ENCODE measurements around the gene B4GALT2. TPM values are rescaled to one million over a fixed set of nuclear protein-coding genes. Genes with fewer than 3 reads are reported as not detected.

The B4GALT2 gene
- total RNA-seq, 6 donors from 2014 or later: 11.5 to 33.0 (median 18.1) TPM

DNA sequence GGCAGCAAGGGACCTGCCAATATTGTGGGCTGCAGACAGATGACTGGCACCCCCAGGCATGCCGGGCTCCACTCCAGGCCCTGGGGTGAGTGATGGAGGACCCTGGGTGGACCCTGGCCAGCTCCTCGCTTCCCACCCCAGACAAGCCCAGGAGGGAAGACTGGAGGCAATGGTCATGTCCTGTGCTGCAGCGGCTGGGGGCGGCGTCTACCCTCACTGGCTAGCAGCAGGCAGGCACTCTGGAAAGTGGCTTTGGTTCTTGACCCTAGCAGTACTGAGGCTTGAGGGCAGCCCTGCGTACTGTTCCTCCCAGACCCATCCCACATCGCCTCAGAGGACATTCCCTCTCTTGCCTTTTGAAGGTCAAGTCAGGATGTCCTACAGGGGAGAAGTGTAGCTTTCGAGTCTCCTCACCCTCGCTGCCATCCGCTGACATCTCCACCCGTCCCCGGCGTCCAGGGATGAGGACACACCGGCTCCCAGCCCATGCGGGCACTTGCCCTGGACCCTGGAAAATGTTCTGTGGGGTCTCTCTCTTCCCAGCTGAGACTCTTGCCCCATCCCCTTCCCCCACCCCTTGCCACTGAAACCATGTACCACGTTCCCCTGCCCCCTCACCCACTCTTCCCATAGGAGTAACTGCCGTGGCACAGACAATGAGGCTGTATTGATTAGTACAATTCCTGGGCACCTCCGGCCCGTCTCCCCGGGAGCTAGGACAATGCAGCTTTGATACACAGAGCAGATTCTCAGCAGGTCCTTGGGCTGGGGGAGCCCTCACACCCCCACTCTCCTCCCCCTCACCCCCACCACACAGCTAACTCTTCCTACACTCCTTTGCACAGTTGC lies 37.3 kb downstream of the B4GALT2 start:
- H3K4me3 ChIP-seq: no peak overlapping the region
- H3K9me3 ChIP-seq: no peaks in the 10 kb centered on the region
- peaks cover 0 to 12% (median 0%) of the 10 kb centered on the region in 4 donors for H3K36me3 ChIP-seq
- ATAC-seq (ENCODE audit: low FRiP score in 2 of 2) (no peak), DNase-seq (no peak)
- H3K4me1 ChIP-seq: no peaks in the 10 kb centered on the region
- WGBS, 2 donors: 85 to 94% methylated on average over 14 to 20 of the region's 20 CpGs
- no peak overlapping the region for H3K27ac ChIP-seq
- H3K27me3 ChIP-seq: no peaks in the 10 kb centered on the region
- TF ChIP-seq EP300 (IDR thresholded peaks at IDR 0.05): no peak
- TF ChIP-seq, protein P1, sequence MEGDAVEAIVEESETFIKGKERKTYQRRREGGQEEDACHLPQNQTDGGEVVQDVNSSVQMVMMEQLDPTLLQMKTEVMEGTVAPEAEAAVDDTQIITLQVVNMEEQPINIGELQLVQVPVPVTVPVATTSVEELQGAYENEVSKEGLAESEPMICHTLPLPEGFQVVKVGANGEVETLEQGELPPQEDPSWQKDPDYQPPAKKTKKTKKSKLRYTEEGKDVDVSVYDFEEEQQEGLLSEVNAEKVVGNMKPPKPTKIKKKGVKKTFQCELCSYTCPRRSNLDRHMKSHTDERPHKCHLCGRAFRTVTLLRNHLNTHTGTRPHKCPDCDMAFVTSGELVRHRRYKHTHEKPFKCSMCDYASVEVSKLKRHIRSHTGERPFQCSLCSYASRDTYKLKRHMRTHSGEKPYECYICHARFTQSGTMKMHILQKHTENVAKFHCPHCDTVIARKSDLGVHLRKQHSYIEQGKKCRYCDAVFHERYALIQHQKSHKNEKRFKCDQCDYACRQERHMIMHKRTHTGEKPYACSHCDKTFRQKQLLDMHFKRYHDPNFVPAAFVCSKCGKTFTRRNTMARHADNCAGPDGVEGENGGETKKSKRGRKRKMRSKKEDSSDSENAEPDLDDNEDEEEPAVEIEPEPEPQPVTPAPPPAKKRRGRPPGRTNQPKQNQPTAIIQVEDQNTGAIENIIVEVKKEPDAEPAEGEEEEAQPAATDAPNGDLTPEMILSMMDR (IDR thresholded peaks at IDR 0.05): no peak
- TF ChIP-seq POLR2A (IDR thresholded peaks at IDR 0.05): no peak
- no peak for TF ChIP-seq POLR2AphosphoS5 (IDR thresholded peaks at IDR 0.05)

- no peaks in the 10 kb centered on the region for H3K27me3 ChIP-seq
- TF ChIP-seq, protein P1 (IDR thresholded peaks at IDR 0.05): no peak
- no peak for TF ChIP-seq POLR2A (IDR thresholded peaks at IDR 0.05)
- no peak for TF ChIP-seq POLR2AphosphoS5 (IDR thresholded peaks at IDR 0.05)
- no peak for TF ChIP-seq EP300 (IDR thresholded peaks at IDR 0.05)
- H3K27ac ChIP-seq: no peak overlapping the region
- no peak for DNase-seq
- no peaks in the 10 kb centered on the region for H3K4me1 ChIP-seq
- H3K36me3 ChIP-seq: peaks cover 0 to 13% (median 0%) of the 10 kb centered on the region in 4 donors
- ATAC-seq (ENCODE audit: low FRiP score in 2 of 2): no peak
- 84 to 87% methylated on average over 18 to 20 of the region's 20 CpGs for WGBS, 2 donors
- no peak overlapping the region for H3K4me3 ChIP-seq
- no peaks in the 10 kb centered on the region for H3K9me3 ChIP-seq
Observed at GRCh38 chr1:44016890-44017400, 37.9 kb downstream of the B4GALT2 start.

- H3K36me3 ChIP-seq: peaks cover 0 to 13% (median 3%) of the 10 kb centered on the region in 4 donors
- no peak for ATAC-seq (ENCODE audit: low FRiP score in 2 of 2)
Observed at GRCh38 chr1:44019466-44019948, 40.5 kb downstream of the B4GALT2 start.

DNA sequence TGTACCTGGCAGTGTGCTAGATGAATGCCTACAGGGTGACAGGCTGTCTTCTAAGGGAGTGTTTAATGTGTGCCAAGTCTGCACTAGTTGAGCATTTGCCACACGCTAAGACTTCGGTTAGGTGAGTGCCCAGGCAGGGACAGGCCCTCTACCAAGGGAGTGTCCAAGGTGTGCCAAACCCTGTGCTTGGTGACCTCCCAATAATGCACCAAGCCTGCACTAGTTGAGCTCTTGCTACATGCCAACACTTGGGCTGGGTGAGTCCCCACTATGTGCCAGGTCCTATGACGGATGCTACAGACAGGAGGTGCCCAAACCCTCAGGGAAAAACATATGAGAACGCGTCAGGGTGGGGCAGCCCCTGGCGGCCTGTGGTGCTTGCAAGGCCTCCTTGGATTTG lies 41.5 kb downstream of the B4GALT2 start:
- no peaks in the 10 kb centered on the region for H3K27me3 ChIP-seq
- 63 to 71% methylated on average over 3 to 6 of the region's 6 CpGs for WGBS, 2 donors
- no peak overlapping the region for H3K27ac ChIP-seq
- H3K36me3 ChIP-seq: peaks cover 0 to 13% (median 3%) of the 10 kb centered on the region in 4 donors
- DNase-seq (no peak), ATAC-seq (ENCODE audit: low FRiP score in 2 of 2) (no peak)
- H3K4me3 ChIP-seq: no peak overlapping the region
- TF ChIP-seq, protein P1 (IDR thresholded peaks at IDR 0.05): no peak
- no peak for TF ChIP-seq EP300 (IDR thresholded peaks at IDR 0.05)
- TF ChIP-seq POLR2AphosphoS5 (IDR thresholded peaks at IDR 0.05): no peak
- TF ChIP-seq POLR2A (IDR thresholded peaks at IDR 0.05): no peak
- H3K4me1 ChIP-seq: peaks cover 0 to 4% (median 0%) of the 10 kb centered on the region in 4 donors
- no peaks in the 10 kb centered on the region for H3K9me3 ChIP-seq

More at GRCh38 chr1:44019466-44019948, 40.5 kb downstream of the B4GALT2 start:
- no peak overlapping the region for H3K27ac ChIP-seq
- no peak overlapping the region for H3K4me3 ChIP-seq
- no peaks in the 10 kb centered on the region for H3K4me1 ChIP-seq
- H3K27me3 ChIP-seq: no peaks in the 10 kb centered on the region
- 81 to 88% methylated on average over 4 to 13 of the region's 13 CpGs for WGBS, 2 donors
- no peak for TF ChIP-seq EP300 (IDR thresholded peaks at IDR 0.05)
- TF ChIP-seq POLR2AphosphoS5 (IDR thresholded peaks at IDR 0.05): no peak
- TF ChIP-seq, protein P1 (IDR thresholded peaks at IDR 0.05): no peak
- no peak for TF ChIP-seq POLR2A (IDR thresholded peaks at IDR 0.05)
- H3K9me3 ChIP-seq: no peaks in the 10 kb centered on the region
- DNase-seq: no peak

All from upper lobe of left lung (tissue), 6 donors.